GM19023 (cell line): Measurements from ENCODE around the gene CRHR2.
"Not testable (repeated sequence)": the region's sequence is repeated elsewhere in the genome, so short reads cannot be mapped to it uniquely, and the experiment has no call there.

Experiments
- ATAC-seq: cut with Tn5 transposase; IDR thresholded peaks from one replicate; pipeline ENCODE4 v1.9.1; 2021; ENCODE audit warnings: mild to moderate bottlenecking, moderate library complexity; ENCODE audit not compliant: unreplicated experiment

The CRHR2 gene

DNA sequence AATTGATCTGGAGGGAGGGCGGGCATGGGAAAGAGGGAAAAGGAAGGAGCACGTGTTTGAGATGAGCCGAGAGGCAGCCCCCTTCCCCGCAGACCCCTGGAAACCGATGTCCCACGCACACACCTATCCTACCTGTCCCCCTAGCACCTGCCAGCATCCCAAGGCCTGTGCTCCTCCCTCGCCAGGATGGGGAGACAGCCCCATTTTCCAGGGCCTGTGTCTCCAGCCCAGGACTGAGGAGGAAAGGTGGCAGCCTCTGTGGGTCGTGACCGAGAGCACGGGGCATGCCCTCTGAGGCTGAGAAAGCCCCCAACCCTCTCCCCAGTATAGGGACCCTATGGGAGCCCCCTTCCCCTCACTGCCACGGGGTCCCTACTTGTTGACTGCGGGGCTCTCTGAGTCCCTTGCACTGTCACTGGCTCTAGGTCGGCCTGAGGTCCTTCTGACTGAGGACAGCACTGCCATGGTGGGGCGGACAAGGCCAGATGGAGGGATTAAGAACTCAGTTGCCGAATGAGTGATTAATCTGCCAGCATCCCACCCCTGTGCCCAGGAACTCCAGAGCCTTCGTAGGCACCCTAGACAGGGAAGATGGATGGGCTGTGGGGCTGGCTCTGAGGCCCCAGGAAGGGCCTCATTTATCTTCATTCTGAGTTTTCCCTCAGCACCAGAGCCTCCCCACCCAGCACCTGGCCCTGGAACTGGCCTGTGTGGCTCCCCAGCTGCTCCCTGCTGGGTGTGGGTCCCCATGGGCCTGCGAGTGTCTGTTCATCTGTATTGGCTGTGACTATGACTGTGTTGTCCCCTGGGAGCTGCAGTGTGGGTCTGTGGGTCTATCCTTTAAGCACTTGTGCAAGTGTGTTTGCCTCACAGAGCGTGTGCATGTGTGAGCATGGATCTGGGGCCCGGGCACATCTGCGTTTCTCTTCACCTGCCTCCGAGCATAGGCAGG lies 26.0 kb downstream of the CRHR2 start:
- ATAC-seq: no peak

GRCh38 chr7:30655096-30655970 lies 26.9 kb downstream of the CRHR2 start:
- no peak for ATAC-seq

DNA sequence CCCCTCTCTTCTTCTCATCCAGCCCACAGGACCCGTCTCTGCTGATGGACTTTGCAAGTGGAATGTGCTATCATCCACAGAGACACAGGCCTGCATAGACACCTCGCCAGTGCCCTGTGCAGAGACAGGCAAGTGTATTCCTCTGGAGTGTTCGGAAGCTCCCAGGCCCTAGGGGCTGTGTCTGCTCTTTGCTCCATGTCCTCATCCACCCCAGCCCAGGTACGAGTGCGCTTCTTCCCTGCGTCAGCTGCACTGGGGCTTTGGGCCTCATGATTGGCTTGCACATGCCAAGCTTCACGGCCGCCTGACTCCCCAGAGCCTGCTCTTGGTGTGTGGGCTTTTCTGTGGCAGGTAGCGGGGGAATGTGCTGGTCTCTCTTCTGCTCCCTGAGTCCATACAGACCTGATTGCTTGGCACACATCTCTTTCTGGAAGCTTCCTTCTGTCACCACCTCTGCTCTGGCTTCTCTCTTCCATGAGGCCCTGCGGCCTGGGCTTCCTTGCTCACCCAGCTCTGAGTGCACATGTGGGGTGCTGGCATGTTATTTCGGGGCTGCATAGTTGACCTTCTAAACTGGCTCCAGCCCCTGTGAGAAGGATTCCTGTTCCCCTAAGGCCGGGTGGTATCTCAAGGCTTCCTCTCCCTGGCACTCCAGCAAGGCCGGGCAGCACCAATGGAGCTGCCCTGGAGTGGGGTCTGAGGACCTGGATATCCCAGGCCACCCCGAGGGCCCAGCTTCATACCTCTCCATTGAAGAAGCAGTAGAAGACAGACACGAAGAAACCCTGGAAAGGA lies 27.8 kb downstream of the CRHR2 start:
- ATAC-seq: no peak

DNA sequence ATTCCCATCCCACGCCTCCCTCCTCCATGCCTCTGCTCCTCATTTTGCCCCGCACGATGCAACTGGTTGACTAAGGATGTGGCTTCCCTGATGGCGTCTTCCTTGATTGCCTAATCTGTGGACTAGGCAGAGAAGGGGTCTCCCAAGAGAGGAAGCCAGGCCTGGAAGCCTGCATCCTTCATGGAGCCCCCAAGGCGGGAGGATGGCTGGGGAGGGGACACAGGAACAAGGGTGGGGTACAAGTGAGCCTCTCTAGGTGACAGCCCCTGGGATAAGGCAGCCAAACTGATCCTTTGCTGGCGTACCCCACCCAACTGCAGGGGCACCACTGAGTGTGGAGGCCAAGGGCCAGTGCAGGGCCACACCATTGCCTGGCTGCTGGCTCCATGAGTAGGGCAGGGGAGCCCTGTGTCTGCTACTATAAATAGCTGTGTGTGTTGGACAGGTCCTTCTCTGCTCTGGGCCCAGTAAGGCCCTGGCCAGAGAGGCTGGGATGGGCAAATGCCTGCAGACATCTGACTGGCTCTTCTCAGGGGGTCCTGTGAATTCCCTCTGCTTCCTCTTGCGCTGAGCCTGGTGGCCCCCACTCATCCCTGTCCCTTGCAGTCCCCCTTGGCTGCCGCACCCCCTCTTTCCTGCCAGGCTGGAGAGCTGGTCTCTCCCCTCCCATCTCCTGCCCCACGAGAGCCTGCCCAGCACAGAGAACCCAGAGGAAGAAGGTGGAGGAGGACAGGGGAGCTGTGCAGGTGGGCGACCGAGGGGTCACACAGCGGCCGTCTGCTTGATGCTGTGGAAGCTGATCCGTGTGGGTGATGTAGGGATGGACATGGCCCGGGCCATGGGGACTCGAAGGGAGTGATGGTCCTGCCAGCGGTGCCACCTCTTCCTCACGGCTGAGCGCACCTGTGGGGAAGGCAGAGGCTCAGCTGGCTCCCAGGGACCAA lies 29.3 kb downstream of the CRHR2 start:
- no peak for ATAC-seq

- ATAC-seq: no peak
Observed at GRCh38 chr7:30652132-30652531, 30.1 kb downstream of the CRHR2 start.

- ATAC-seq: no peak
Observed at GRCh38 chr7:30650421-30650808, 31.8 kb downstream of the CRHR2 start.

DNA sequence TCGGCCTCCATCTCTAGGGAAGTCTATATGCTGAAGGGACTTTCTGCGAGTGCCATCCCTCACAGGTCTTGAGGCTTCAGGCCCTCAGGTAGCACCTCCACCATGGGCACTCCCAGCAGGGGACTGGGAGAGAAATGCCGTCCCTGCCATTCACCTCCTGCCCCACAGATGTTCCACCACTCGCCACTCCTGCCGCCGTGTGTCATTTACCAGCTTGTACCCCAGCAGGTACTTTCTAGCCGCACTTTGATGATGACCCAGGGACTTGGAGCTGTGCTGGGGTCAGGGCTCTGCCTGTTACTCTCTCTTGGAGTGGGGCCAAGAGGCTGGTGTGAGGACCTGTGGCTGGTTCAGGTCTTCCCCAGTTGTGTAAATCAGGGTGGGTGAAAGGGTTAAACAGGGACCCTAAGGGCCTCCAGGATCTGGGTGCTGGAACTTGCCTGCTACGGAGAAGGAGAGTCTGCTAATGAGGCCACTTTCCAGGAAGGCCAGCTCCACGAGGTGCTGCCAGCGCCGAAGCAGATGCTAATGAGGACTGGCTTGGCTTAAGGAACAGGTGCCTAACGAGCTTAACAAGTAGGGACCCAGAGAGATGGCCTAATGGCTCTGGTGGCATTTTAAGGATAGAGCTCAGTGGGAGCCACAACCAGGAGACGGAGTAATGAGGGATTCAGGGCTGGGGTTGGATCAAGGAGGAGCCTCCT lies 32.4 kb downstream of the CRHR2 start:
- ATAC-seq: no peak

DNA sequence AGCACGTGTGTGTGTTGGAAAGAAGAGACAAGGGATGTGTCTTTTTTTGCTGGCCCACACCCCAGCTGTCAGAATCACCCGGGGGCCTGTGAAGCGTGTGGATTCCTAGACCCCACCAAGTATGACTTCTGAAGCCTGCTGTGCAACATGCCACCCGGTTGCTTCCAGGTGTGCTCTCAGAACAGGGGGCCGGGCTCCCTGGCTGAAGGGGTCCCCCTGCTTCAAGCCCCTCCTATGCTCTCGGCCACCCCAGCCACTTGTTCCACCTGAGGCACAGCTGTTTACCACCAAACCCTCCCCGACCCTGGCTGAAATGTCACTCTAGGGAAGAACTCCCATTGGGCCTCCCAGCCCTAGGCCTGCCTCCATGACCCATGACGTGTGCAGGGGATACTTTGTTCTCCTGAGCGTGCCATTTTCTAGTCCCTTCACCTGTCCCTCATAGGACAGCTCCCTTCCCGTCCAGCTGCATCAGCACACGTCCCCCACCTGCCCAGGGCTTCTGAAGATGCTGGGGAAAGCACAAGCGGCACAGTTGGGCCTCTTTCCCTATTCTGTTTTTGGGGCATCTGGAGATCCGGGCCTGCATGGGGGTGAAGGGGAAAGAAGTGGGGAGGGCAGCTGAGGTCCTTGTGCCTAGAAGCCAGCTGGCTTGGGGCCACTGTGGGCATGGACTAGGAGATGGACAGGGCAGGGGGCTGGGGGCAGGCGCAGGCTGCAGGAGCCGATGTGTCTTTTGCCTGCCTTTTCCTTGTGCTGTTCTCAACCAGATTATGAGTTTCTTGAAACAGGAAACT lies 33.3 kb downstream of the CRHR2 start:
- no peak for ATAC-seq

DNA sequence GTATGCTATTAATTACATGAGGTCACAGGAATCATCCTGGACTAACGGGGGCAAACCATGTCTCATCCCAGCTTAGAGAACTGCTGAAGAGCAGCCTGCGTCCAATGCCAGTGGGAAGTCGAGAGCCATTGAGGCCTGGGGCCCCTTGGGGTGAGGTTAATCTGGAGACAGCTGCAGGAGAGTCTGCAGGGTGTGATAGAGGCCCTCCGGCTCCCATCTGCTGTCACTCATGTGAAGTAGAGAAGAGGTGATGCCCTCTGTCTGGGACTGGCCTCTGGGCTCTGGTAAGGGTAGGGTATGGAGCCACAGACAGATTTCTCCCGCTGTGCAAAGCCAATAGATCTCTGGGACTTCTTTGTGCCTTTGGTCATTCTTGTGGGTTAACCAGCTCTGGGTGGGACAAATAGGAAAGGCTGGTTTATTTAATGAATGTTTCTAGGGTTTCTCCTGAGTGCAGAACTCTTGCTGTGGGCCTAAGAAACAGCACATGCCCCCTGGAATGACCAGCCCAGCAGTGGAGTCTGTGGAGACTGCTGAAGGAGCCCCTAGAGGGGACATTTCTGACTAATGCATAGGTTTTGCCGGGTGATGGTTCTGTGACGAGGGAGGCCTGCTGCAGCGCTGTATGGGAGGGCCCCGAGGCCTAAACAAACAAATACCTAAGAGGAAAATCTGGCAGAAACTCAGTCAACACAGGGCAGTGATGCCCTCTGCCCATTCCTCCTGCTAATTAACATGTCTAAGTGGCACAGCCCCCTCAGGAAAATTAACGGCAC lies 34.5 kb downstream of the CRHR2 start:
- no peak for ATAC-seq

GRCh38 chr7:30646154-30646553 lies 36.1 kb downstream of the CRHR2 start:
- no peak for ATAC-seq

DNA sequence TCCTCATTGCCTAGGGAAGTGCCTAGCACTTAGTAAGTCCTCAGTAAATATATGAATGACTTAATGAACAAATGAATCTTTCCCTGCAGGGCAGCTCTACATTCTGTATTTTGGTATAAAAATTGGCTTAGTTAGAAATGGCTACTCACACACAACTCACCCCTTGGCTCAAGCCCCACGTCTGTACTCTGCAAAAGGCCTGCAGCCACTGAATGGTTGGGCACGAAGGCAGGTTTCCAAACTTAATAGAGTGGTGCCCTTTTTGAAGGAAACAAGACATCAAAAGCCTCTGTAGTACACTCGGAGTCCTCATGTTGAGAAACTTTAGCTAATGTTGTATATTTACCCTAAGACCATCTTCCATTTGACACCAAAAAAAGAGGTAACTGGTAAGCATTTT lies 36.6 kb downstream of the CRHR2 start:
- ATAC-seq: no peak

GRCh38 chr7:30644286-30644955 lies 37.8 kb downstream of the CRHR2 start:
- no peak for ATAC-seq

DNA sequence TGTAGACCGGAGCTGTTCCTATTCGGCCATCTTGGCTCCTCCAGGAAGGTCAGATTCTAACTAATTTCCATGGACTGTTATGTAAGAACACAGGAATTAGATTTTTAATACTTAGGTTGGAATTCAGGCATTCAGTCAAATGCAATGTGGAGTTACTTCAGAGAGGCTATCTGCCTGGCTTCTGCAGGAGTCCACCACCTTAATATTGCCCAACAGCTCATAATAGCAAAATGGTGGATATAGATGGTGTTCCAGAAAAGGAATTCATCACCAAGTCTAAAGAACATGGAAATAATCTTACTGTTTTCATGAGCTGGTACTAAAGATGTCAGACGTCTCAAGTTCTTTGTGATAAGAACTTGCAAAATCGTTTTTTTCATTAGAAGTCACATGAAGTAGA lies 39.5 kb downstream of the CRHR2 start:
- no peak for ATAC-seq

- not testable (repeated sequence) for ATAC-seq
Observed at GRCh38 chr7:30642322-30642721, 39.9 kb downstream of the CRHR2 start.

- no peak for ATAC-seq
Observed at GRCh38 chr7:30635798-30636197, 46.5 kb downstream of the CRHR2 start.

DNA sequence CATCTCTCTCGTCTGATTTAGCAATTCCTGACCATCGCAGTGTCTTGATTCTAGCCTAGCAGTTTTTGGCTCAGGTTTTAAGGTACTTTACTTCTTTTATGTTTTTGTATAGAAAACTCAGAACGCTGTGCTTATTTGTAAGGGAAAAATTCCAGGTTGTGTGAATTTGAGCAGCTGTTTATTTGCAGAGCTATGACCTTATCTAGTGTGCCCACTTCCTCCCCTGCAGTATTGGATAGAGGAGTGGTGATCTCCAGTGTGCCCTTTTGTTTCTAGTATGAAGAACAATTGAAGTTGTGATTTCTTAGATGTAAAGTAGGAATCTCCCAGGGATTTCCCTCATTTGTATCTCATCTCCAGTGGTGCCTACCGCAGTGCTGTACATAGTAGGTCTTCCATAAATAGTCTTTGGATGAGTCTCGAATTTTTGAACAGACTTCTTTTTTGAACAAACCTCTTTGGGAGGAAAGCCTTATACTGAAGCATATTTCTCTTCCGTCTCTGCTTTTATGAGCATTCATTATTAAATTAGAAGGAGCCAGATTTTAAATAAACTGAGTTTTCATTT lies 47.5 kb downstream of the CRHR2 start:
- no peak for ATAC-seq

GRCh38 chr7:30634193-30634626 lies 48.0 kb downstream of the CRHR2 start:
- no peak for ATAC-seq
